Bronchial epithelial cell (primary cell): Measurements from ENCODE around the gene RAD21L1. TPM values are rescaled to one million over a fixed set of nuclear protein-coding genes. Genes with fewer than 3 reads are reported as not detected.
"Not testable (repeated sequence)": the region's sequence is repeated elsewhere in the genome, so short reads cannot be mapped to it uniquely, and the experiment has no call there.

Experiments
- DNase-seq: peaks from one replicate; pipeline ENCODE4 v3.0.0-alpha.2; 2010; ENCODE audit warnings: low read depth
- FAIRE-seq: peaks from 2 replicates; lab custom pipeline; 2011; peaks lifted over from hg19 to GRCh38; lab: Jason Lieb, UNC
- H3K27me3 ChIP-seq: 2 replicates; pipeline ENCODE4 v1.5.1; 2011; ENCODE audit warnings: low read length; ENCODE audit not compliant: control insufficient read depth, insufficient read depth
- H3K36me3 ChIP-seq: 2 replicates; pipeline ENCODE4 v1.5.1; 2011; ENCODE audit warnings: low read length; ENCODE audit not compliant: control insufficient read depth, insufficient read depth
- H3K4me3 ChIP-seq: 2 replicates; pipeline ENCODE4 v1.5.1; 2011; ENCODE audit warnings: mild to moderate bottlenecking, low read depth, low read length, control low read depth
- CTCF ChIP-seq: IDR thresholded peaks from 2 replicates; pipeline ENCODE4 v1.5.1; 2011; ENCODE audit warnings: mild to moderate bottlenecking, moderate library complexity, low read length, control low read depth, inconsistent platforms; ENCODE audit not compliant: insufficient read depth, severe bottlenecking
- total RNA-seq: library from RNA; depleted of rRNA; stranded (reverse); fragments of >200 nt; gene quantifications from 2 replicates; pipeline ENCODE4 v1.2.1, GENCODE V29; 2014

Gene RAD21L1
- total RNA-seq, 1 donor from 2014 or later: under 0.01 TPM

GRCh38 chr20:1241456-1241855 is 15.6 kb downstream of the RAD21L1 start:
- Histone ChIP-seq H3K4me3 (no peak overlapping the region), H3K36me3 (no peaks in the 10 kb centered on the region), H3K27me3 (no peaks in the 10 kb centered on the region)
- no peak for DNase-seq
- FAIRE-seq: no peak
- no peak for TF ChIP-seq CTCF

GRCh38 chr20:1242099-1242498 is 16.3 kb downstream of the RAD21L1 start:
- FAIRE-seq (no peak), DNase-seq (no peak)
- Histone ChIP-seq H3K27me3 (no peaks in the 10 kb centered on the region), H3K36me3 (no peaks in the 10 kb centered on the region), H3K4me3 (no peak overlapping the region)
- TF ChIP-seq CTCF: no peak

- H3K27me3 ChIP-seq: no peaks in the 10 kb centered on the region
- no peaks in the 10 kb centered on the region for H3K36me3 ChIP-seq
- no peak overlapping the region for H3K4me3 ChIP-seq
- no peak for TF ChIP-seq CTCF
- DNase-seq (peak; percentile 43), FAIRE-seq (no peak)
Measured at GRCh38 chr20:1242530-1242929, 16.7 kb downstream of the RAD21L1 start.

GRCh38 chr20:1245578-1245977 is 19.7 kb downstream of the RAD21L1 start:
- no peak for DNase-seq
- H3K27me3 ChIP-seq: no peaks in the 10 kb centered on the region

GRCh38 chr20:1247689-1248088 is 21.8 kb downstream of the RAD21L1 start:
- TF ChIP-seq CTCF: no peak
- H3K36me3 ChIP-seq: no peaks in the 10 kb centered on the region
- FAIRE-seq (no peak), DNase-seq (no peak)
- H3K4me3 ChIP-seq: no peak overlapping the region
- no peaks in the 10 kb centered on the region for H3K27me3 ChIP-seq

More at GRCh38 chr20:1245578-1245977, 19.7 kb downstream of the RAD21L1 start:
- TF ChIP-seq CTCF: no peak
- Histone ChIP-seq H3K4me3 (no peak overlapping the region), H3K36me3 (no peaks in the 10 kb centered on the region)
- no peak for FAIRE-seq

- DNase-seq, FAIRE-seq, H3K36me3 ChIP-seq, H3K4me3 ChIP-seq, H3K27me3 ChIP-seq: not testable (repeated sequence)
Measured at GRCh38 chr20:1250282-1250681, 24.4 kb downstream of the RAD21L1 start.
